Aorta (tissue), 5 donors: Measurements from ENCODE around the gene KRTAP3-2. TPM values are rescaled to one million over a fixed set of nuclear protein-coding genes. Genes with fewer than 3 reads are reported as not detected.

Experiments used
- ATAC-seq: fragments of 200-7000 bp; cut with Tn5 transposase; one replicate; pipeline ENCODE4 v1.9.1; 2022; ENCODE audit warnings: moderate library complexity; ENCODE audit not compliant: low FRiP score
- DNase-seq, 2 donors: peaks; one replicate each; pipeline ENCODE4 v3.0.0-alpha.2; 2020
- H3K27ac ChIP-seq, 2 donors: one replicate each; pipeline ENCODE4 v1.5.1; 2013; ENCODE audit warnings: low read length in 2 of 2, mild to moderate bottlenecking in 2 of 2, moderate library complexity in 2 of 2, control low read depth in 1 of 2, inconsistent platforms in 1 of 2, low read depth in 1 of 2
- H3K27me3 ChIP-seq, 2 donors: one replicate each; pipeline ENCODE4 v1.6.1; 2013; ENCODE audit warnings: control low read depth in 1 of 2, low read length in 1 of 2, mild to moderate bottlenecking in 1 of 2, moderate library complexity in 1 of 2; ENCODE audit not compliant: insufficient read depth in 2 of 2, control insufficient read depth in 1 of 2
- H3K36me3 ChIP-seq, 2 donors: one replicate each; pipeline ENCODE4 v1.6.1; 2013; ENCODE audit warnings: control low read depth in 1 of 2, low read length in 1 of 2, mild to moderate bottlenecking in 1 of 2; ENCODE audit not compliant: insufficient read depth in 2 of 2, control insufficient read depth in 1 of 2
- H3K4me1 ChIP-seq, 2 donors: one replicate each; pipeline ENCODE4 v1.6.1; 2013; ENCODE audit warnings: low read length in 2 of 2, control low read depth in 1 of 2, mild to moderate bottlenecking in 1 of 2, moderate library complexity in 1 of 2; ENCODE audit not compliant: insufficient read depth in 2 of 2, control insufficient read depth in 1 of 2
- H3K4me3 ChIP-seq, 2 donors: one replicate each; pipeline ENCODE4 v1.5.1; 2013; ENCODE audit warnings: low read length in 2 of 2, control low read depth in 1 of 2, mild to moderate bottlenecking in 1 of 2
- H3K9me3 ChIP-seq: one replicate; pipeline ENCODE4 v1.6.1; 2013; ENCODE audit warnings: mild to moderate bottlenecking, low read length; ENCODE audit not compliant: control insufficient read depth
- WGBS, 2 donors: extraction: QIAGEN DNeasy Blood & Tissue Kit; methylation state at CpG; one replicate each; pipeline ENCODE4 v1.1.7; 2013; 5-methylcytosine and 5-hydroxymethylcytosine counted together
- intact Hi-C, 2 donors: fragments of 100-400 bp; cut with DNase I; formaldehyde crosslinking; loops; one replicate each; pipeline versions ENCODE4 v1.14.2 to v1.15.0; 2022
- polyA plus RNA-seq, 2 donors: library from polyadenylated mRNA; stranded (reverse); fragments of 200-250 nt; gene quantifications; one replicate each; pipeline ENCODE4 v1.2.3, GENCODE V29; 2013
- total RNA-seq, 2 donors: library from RNA; stranded (reverse); fragmentation: NEBNext Ultra II Directional; extraction: Animal tissue kit (Norgen Biotek cat#: 25700); gene quantifications; one replicate each; pipeline ENCODE4 v1.2.1, GENCODE V29; 2021
- donor health status: healthy with polysubstance abuse.
- donor health status: Bipolar disorder and iron deficiency.
- donor health status: DM: no; HTN: no; CAD: no.
- donor health status: DM: no; HTN: no; CAD: no.
- donor health status: DM: yes; HTN: yes; CAD: no.

KRTAP3-2 gene
- total and polyA plus RNA-seq, 4 donors: not detected

DNA sequence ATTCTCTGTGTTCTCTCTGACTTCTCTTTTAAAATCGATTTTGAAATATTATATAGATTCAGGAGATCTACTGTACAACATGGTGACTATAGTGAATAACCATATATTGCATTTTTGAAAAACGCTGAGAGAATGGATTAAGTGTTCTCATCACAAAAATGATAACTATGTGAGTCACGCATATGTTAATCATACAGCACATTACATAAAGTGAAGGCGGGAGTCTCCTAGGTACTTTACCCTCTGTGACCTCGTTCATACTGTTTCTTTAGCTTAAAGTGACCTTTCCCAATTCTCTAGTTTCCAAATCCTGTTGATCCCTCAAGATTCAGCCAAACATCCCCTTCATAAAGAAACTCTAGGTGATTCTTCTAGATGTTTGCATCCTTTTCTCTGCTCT is 3.1 kb upstream of the KRTAP3-2 start:
- no peaks in the 10 kb centered on the region for H3K9me3 ChIP-seq
- no peak for ATAC-seq
- intact Hi-C loops: no loop called here
- 50 to 52% methylated on average over 5 of the region's 5 CpGs for WGBS, 2 donors
- no peak for DNase-seq
- no peaks in the 10 kb centered on the region for H3K4me1 ChIP-seq
- H3K27ac ChIP-seq: no peak overlapping the region
- no peaks in the 10 kb centered on the region for H3K27me3 ChIP-seq
- no peaks in the 10 kb centered on the region for H3K36me3 ChIP-seq
- H3K4me3 ChIP-seq: no peak overlapping the region

DNA sequence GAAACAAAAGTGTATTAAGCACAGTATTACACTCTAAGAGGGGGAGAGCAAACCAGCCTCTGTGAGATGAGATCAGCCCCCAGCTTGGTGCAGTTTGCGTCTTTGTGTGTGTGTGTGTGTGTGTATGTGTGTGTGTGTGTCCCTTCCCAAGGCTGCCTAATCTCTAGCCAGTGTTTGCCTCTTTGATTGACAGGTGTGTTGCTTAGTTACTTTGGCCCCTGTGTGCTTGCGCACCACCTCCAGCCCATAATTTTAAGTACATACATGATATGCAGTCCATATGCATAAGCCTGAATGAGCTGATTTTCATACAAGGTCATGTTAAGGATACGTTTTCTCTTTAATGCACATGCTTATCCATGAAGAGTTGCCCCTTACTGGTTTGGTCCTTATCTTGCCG is 2.1 kb upstream of the KRTAP3-2 start:
- Histone ChIP-seq H3K27ac (no peak overlapping the region), H3K9me3 (no peaks in the 10 kb centered on the region), H3K4me3 (no peak overlapping the region), H3K4me1 (no peaks in the 10 kb centered on the region), H3K27me3 (no peaks in the 10 kb centered on the region), H3K36me3 (no peaks in the 10 kb centered on the region)
- ATAC-seq: no peak
- 78 to 86% methylated on average over 4 of the region's 4 CpGs for WGBS, 2 donors
- DNase-seq: no peak
- intact Hi-C loops: no loop called here

DNA sequence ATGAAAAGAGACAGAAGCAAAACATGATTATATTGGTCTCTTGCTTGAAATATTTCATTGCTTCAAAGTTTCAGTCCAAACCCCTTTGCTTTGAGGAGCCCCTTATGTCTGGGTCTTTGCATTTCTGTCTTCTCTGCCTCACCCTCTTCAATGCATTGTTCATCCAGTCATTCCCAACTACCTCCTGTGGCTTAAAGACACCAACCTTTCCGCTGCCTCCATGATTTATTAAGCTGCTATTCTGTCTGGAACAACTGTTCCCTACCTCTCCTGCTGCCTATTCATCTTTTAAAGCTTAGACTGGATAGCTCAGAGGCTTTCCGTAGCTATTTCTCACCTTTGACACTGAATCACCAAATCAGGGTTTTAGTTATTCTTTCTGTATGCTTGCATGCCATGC is 2.3 kb downstream of the KRTAP3-2 start:
- WGBS, 2 donors: 17 to 28% methylated on average over 2 of the region's 2 CpGs
- Histone ChIP-seq H3K9me3 (peaks cover 2% of the 10 kb centered on the region), H3K36me3 (no peaks in the 10 kb centered on the region), H3K4me1 (no peaks in the 10 kb centered on the region), H3K27me3 (no peaks in the 10 kb centered on the region), H3K4me3 (no peak overlapping the region), H3K27ac (no peak overlapping the region)
- ATAC-seq (no peak), DNase-seq (no peak)
- intact Hi-C loops: no loop called here

DNA sequence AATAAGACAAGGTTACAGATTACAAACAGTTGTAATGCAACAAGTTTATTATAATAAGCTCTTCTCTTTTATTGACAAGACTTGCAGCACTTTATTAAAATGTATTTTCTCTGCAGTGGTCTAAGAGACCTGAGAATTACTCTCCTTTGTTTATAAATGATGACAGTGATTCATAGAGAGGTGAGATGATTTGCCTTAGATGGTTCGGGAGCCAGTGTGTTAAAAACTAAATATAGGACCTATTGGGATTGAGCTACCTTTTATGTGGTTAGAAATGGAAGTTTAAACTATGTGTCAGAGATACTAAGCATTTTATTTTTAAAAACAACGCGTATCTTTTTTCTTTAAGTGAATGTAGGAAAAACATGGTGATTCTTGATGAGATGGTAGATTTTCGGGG is 2.9 kb downstream of the KRTAP3-2 start:
- Histone ChIP-seq H3K4me3 (no peak overlapping the region), H3K27ac (no peak overlapping the region), H3K36me3 (no peaks in the 10 kb centered on the region), H3K9me3 (peaks cover 2% of the 10 kb centered on the region), H3K27me3 (no peaks in the 10 kb centered on the region), H3K4me1 (no peaks in the 10 kb centered on the region)
- ATAC-seq (no peak), DNase-seq (no peak)
- WGBS, 2 donors: 74 to 75% methylated on average over 4 of the region's 4 CpGs
- intact Hi-C loops: no loop called here

DNA sequence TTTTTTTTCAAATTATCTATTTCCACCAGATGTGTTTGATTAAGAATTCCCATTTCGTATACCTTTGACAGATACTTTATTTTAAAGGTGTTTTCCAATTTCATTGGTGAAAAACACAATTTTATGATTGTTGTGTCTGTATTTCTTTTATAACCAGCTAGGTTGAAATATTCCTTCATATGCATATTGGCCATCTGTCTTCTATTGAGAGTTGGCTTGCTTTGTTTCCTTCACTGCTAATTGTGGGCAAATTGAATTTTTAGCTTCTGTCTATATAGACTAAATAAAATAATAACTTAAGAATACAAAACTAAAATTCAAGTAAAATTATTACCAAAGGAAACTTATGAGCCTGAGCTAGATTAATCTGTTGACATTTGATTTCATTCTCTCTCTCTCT is 4.6 kb downstream of the KRTAP3-2 start:
- no peaks in the 10 kb centered on the region for H3K36me3 ChIP-seq
- intact Hi-C loops: no loop called here
- no peak for ATAC-seq
- H3K4me3 ChIP-seq: no peak overlapping the region
- 51 to 56% methylated on average over 1 of the region's 1 CpG for WGBS, 2 donors
- H3K27ac ChIP-seq: no peak overlapping the region
- no peaks in the 10 kb centered on the region for H3K4me1 ChIP-seq
- peaks cover 2% of the 10 kb centered on the region for H3K9me3 ChIP-seq
- no peaks in the 10 kb centered on the region for H3K27me3 ChIP-seq
- no peak for DNase-seq

DNA sequence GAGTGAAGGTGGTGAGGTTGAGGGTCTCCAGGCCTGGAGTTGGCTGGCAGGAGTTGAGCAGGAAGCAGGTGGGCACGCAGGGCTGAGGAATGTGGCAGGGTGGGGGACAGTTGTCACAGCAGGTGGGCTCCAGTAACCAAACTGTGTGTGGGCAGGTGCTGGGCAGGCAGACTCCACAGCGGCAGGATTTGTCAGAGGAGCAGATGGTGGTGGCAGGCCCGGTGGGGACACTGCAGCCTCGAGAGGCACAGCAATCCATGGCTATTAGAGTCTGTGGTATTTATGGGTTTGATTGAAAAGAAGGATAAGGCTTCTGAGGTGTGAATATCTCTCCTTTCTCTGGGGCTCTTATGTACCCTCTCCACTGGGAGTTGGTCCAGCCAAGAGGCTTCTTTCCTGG is 5.9 kb downstream of the KRTAP3-2 start, which contains the start of gene KRTAP3-3:
TSS of gene KRTAP3-3 (minus strand) at position 326 of the 400 bp plus-strand sequence. CDS start at position 259, 67 bp downstream.
- WGBS, 2 donors: 22 to 30% methylated on average over 4 of the region's 4 CpGs
- no peak within 1 kb of the TSS for H3K27ac ChIP-seq

DNA sequence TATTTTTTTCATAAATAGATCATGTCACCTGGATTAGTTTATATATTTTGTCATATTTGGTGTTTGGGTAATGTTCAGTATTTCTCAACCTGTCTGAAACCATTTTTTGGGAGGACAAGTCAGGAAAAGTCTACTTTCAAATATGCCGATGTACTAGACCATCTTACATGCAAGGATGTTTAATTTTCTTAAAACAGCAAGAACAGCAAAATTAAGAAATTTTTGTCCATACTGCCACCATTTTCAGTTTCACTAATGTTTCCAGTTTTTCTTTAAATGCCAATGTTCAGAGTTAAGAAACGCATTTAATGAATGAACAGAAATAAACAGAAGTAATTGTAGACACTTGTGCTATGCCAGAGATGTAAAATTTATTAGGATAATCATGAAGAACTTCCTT is 6.6 kb downstream of the KRTAP3-2 start:
- H3K4me1 ChIP-seq: no peaks in the 10 kb centered on the region
- peaks cover 2% of the 10 kb centered on the region for H3K9me3 ChIP-seq
- intact Hi-C loops: no loop called here
- ATAC-seq (no peak), DNase-seq (no peak)
- no peak overlapping the region for H3K27ac ChIP-seq
- H3K27me3 ChIP-seq: no peaks in the 10 kb centered on the region
- WGBS, 2 donors: 86 to 89% methylated on average over 2 of the region's 2 CpGs
- H3K4me3 ChIP-seq: no peak overlapping the region
- H3K36me3 ChIP-seq: no peaks in the 10 kb centered on the region

More for the DNA sequence above, 5.9 kb downstream of the KRTAP3-2 start, which contains the start of gene KRTAP3-3:
- H3K36me3 ChIP-seq: no peaks in the 10 kb centered on the region
- no peaks in the 10 kb centered on the region for H3K4me1 ChIP-seq
- no peak within 1 kb of the TSS for H3K4me3 ChIP-seq
- ATAC-seq (no peak), DNase-seq (no peak)
- H3K9me3 ChIP-seq: peaks cover 2% of the 10 kb centered on the region
- no peaks in the 10 kb centered on the region for H3K27me3 ChIP-seq
- intact Hi-C loops: no loop called here

DNA sequence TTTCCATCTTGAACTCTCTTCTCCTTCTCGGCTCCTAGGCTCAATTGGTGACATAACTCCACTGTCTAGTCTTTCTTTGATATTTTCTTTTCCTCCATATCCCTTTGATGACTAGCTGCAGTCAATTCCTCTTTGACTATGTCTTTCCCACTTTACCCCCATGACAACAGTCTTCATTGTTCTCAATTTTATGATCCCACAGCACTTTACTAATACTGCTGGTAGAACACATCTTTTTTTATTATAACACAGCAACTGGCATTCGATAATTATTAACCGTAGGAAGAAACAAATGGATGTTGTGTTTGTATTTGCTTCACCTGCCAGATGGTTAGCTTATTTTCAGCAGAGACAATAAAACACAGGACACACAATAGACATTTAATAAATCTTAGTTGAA is 7.0 kb downstream of the KRTAP3-2 start:
- intact Hi-C loops: no loop called here
- Histone ChIP-seq H3K9me3 (peaks cover 2% of the 10 kb centered on the region), H3K27me3 (no peaks in the 10 kb centered on the region), H3K4me3 (no peak overlapping the region), H3K4me1 (no peaks in the 10 kb centered on the region), H3K27ac (no peak overlapping the region), H3K36me3 (no peaks in the 10 kb centered on the region)
- ATAC-seq (no peak), DNase-seq (no peak)
- WGBS, 2 donors: 82 to 87% methylated on average over 3 of the region's 3 CpGs

DNA sequence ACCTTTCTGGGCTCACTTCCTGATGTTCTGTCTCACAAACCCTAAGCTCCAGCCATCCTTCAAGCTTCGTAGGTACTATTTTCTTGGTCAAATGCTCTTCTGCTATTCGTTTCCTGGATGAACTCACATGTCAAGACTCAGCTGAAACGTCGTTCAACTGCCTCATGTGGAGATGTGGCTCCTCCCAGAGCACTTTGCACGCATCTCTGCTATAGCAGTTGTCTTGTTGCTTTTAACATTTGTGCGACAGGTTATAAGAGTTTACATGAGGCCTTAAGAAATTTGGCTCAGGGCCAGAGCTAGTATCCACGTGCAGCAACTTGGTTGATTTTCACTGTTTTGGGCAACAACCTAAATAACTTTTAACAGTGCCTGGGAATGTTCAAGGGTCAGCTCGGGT is 12.8 kb downstream of the KRTAP3-2 start:
- Histone ChIP-seq H3K36me3 (no peaks in the 10 kb centered on the region), H3K27ac (no peak overlapping the region), H3K4me1 (no peaks in the 10 kb centered on the region), H3K4me3 (no peak overlapping the region), H3K9me3 (no peaks in the 10 kb centered on the region), H3K27me3 (no peaks in the 10 kb centered on the region)
- ATAC-seq (no peak), DNase-seq (no peak)
- WGBS, 2 donors: 42 to 43% methylated on average over 8 of the region's 8 CpGs
- intact Hi-C loops: no loop called here
